ENCODE measurements around the gene RANBP3. TPM values are rescaled to one million over a fixed set of nuclear protein-coding genes. Genes with fewer than 3 reads are reported as not detected.

Gene RANBP3
- total RNA-seq, 2 experiments from 2014 or later = 74.3 to 87.5 TPM

- ATAC-seq (no peak), DNase-seq (no peak)
- TF ChIP-seq CTCF (IDR thresholded peaks at IDR 0.05) = no peak
- no peak overlapping the region for H3K27ac Mint-ChIP-seq
- ChIA-PET POLR2A (no interaction called here), CTCF (no interaction called here)
- H3K36me3 Mint-ChIP-seq (ENCODE audit: low read depth) = peaks cover 4% of the 10 kb centered on the region
- no peaks in the 10 kb centered on the region for H3K9me3 Mint-ChIP-seq
- no peaks in the 10 kb centered on the region for H3K27me3 Mint-ChIP-seq
- peaks cover 18% of the 10 kb centered on the region for H3K4me1 Mint-ChIP-seq (ENCODE audit: low read depth)
- no peak overlapping the region for H3K4me3 Mint-ChIP-seq
- intact Hi-C loops (cut with micrococcal nuclease) = loop anchor here (10.0 kb wide), 2 partner anchors 66 to 104 kb away; partner anchors contain the start of genes NRTN and RANBP3
Observed at GRCh38 chr19:5908773-5909442, 69.0 kb downstream of the RANBP3 start.

GRCh38 chr19:5907241-5907640 is 70.7 kb downstream of the RANBP3 start:
- H3K36me3 Mint-ChIP-seq (ENCODE audit: low read depth) = peaks cover 8% of the 10 kb centered on the region
- H3K27ac Mint-ChIP-seq = peak overlapping the region; percentile 12
- intact Hi-C loops (cut with micrococcal nuclease) = loop anchor here (10.0 kb wide), 2 partner anchors 68 to 102 kb away; partner anchors contain the start of genes NRTN and RANBP3
- no peaks in the 10 kb centered on the region for H3K9me3 Mint-ChIP-seq
- peaks cover 24% of the 10 kb centered on the region for H3K4me1 Mint-ChIP-seq (ENCODE audit: low read depth)
- POLR2A ChIA-PET = interaction anchor here (1.0 kb wide), 2 partner anchors 14 to 70 kb away, joined by 3 to 4 read pairs; partner anchors contain the start of gene RANBP3
- ATAC-seq (no peak), DNase-seq (peak; percentile 64)
- no peak for TF ChIP-seq CTCF (IDR thresholded peaks at IDR 0.05)
- no peak overlapping the region for H3K4me3 Mint-ChIP-seq
- CTCF ChIA-PET = interaction anchor here (0.6 to 1.0 kb wide), 4 partner anchors 67 to 114 kb away, joined by 3 to 4 read pairs (median 3); no protein-coding TSS in a partner anchor
- no peaks in the 10 kb centered on the region for H3K27me3 Mint-ChIP-seq

- Mint-ChIP-seq H3K27me3 (no peaks in the 10 kb centered on the region), H3K4me3 (peak overlapping the region; percentile 99), H3K4me1 (ENCODE audit: low read depth) (peaks cover 34% of the 10 kb centered on the region), H3K27ac (peak overlapping the region; percentile 68), H3K36me3 (ENCODE audit: low read depth) (peaks cover 10% of the 10 kb centered on the region), H3K9me3 (no peaks in the 10 kb centered on the region)
- DNase-seq (no peak), ATAC-seq (no peak)
- intact Hi-C loops (cut with micrococcal nuclease) = loop anchor here (10.0 kb wide), 2 partner anchors 70 to 100 kb away; partner anchors contain the start of genes NRTN and RANBP3
- POLR2A ChIA-PET = interaction anchor here (0.8 to 4.9 kb wide), 5 partner anchors 14 to 282 kb away, joined by 3 to 34 read pairs (median 4); partner anchors contain the start of genes SAFB and SAFB2
- CTCF ChIA-PET = interaction anchor here (1.1 to 3.0 kb wide), 2 partner anchors 63 to 117 kb away, joined by 6 to 12 read pairs; no protein-coding TSS in a partner anchor
- TF ChIP-seq CTCF (IDR thresholded peaks at IDR 0.05) = no peak
Observed at GRCh38 chr19:5905114-5905778, 72.7 kb downstream of the RANBP3 start.

GRCh38 chr19:5904352-5905113 is 73.4 kb downstream of the RANBP3 start, which contains the start of gene VMAC:
TSS of gene VMAC (plus strand) at chr19:5904872. CDS start at chr19:5904891, 19 bp downstream.
- H3K27me3 Mint-ChIP-seq = no peaks in the 10 kb centered on the region
- ChIA-PET POLR2A (interaction anchor here (0.5 to 4.9 kb wide), 14 partner anchors 13 to 286 kb away, joined by 3 to 34 read pairs (median 4); partner anchors contain the start of genes DUS3L, SAFB and SAFB2), CTCF (interaction anchor here (1.9 to 3.9 kb wide), 4 partner anchors 64 to 184 kb away, joined by 7 to 57 read pairs (median 10); partner anchors contain the start of genes CATSPERD, LONP1 and NRTN)
- H3K4me1 Mint-ChIP-seq (ENCODE audit: low read depth) = peaks cover 40% of the 10 kb centered on the region
- ATAC-seq = peak; percentile 83
- peaks cover 16% of the 10 kb centered on the region for H3K36me3 Mint-ChIP-seq (ENCODE audit: low read depth)
- H3K27ac Mint-ChIP-seq = peak within 1 kb of the TSS; percentile 100
- intact Hi-C loops (cut with micrococcal nuclease) = loop anchor here (10.0 kb wide), 2 partner anchors 70 to 100 kb away; partner anchors contain the start of genes NRTN and RANBP3
- peak within 1 kb of the TSS; percentile 99 for H3K4me3 Mint-ChIP-seq
- DNase-seq = peak; percentile 100
- TF ChIP-seq CTCF (IDR thresholded peaks at IDR 0.05) = no peak
- no peaks in the 10 kb centered on the region for H3K9me3 Mint-ChIP-seq
